Mammary epithelial cell (primary cell): ENCODE measurements around the gene SVIL.

ENCODE experiments used
- CTCF ChIP-seq, 2 donors: IDR thresholded peaks in 1 of 2; conservative IDR thresholded peaks in 1 of 2; 2 replicates each; pipeline ENCODE4 v1.5.1; 2011 to 2012; ENCODE audit warnings: inconsistent platforms in 2 of 2, low read length in 2 of 2, mild to moderate bottlenecking in 2 of 2, control low read depth in 1 of 2, low read depth in 1 of 2; ENCODE audit not compliant: insufficient read depth in 1 of 2; ENCODE audit errors: extremely low read depth in 1 of 2
- EZH2 ChIP-seq: IDR thresholded peaks from 2 replicates; pipeline ENCODE4 v1.6.1; 2012; ENCODE audit warnings: low read length, inconsistent platforms, borderline replicate concordance

GRCh38 chr10:29495366-29495765, 139.4 kb downstream of the SVIL start:
- no peak for TF ChIP-seq CTCF (conservative IDR thresholded peaks at IDR 0.05 in 1 of 2, IDR thresholded peaks at IDR 0.05 in 1 of 2; ENCODE audit: extremely low read depth in 1 of 2, insufficient read depth in 1 of 2, low read depth in 1 of 2, low read length in 2 of 2)
- no peak for TF ChIP-seq EZH2
